A673 (cell line): ENCODE data around the gene HS3ST4. TPM values are rescaled to one million over a fixed set of nuclear protein-coding genes. Genes with fewer than 3 reads are reported as not detected.

Source experiments
- BruUV-seq: library from RNA; stranded (reverse); fragments of 400-500 nt; replicated peaks from 2 replicates; lab custom pipeline; 2021; lab: Mats Ljungman, UMichigan
- CTCF ChIA-PET: fragments of 300-600 bp; sonication (Branson Sonifier 250); formaldehyde crosslinking; loops from one replicate; lab custom pipeline; 2022; ENCODE audit warnings: antibody characterized with exemption; lab: Charles Lee
- POLR2A ChIA-PET: fragments of 300-600 bp; sonication (Branson Sonifier 250); formaldehyde crosslinking; loops from one replicate; lab custom pipeline; 2022; ENCODE audit warnings: antibody characterized with exemption; ENCODE audit not compliant: low non-redundant PET; lab: Charles Lee
- DNase-seq: peaks from one replicate; pipeline ENCODE4 v3.0.0-alpha.2; 2015; ENCODE audit warnings: low spot score
- H3K27ac ChIP-seq: fragments of 200-600 bp; sonication (generic); 2 replicates; pipeline ENCODE4 v1.5.1; 2016; ENCODE audit warnings: mixed run types, low read depth, mild to moderate bottlenecking, mixed read lengths, antibody characterized with exemption, low read length; ENCODE audit not compliant: poor library complexity, severe bottlenecking
- H3K27me3 ChIP-seq: fragments of 200-600 bp; sonication (generic); replicated peaks from 2 replicates; pipeline ENCODE4 v1.6.1; 2017; ENCODE audit warnings: mixed run types, low read depth, mild to moderate bottlenecking, mixed read lengths, antibody characterized with exemption, low read length; ENCODE audit not compliant: insufficient read depth, poor library complexity
- H3K36me3 ChIP-seq: fragments of 200-600 bp; sonication (generic); 2 replicates; pipeline ENCODE4 v1.6.1; 2016; ENCODE audit warnings: mixed run types, mild to moderate bottlenecking, mixed read lengths, antibody characterized with exemption, low read length; ENCODE audit not compliant: insufficient read depth, poor library complexity, severe bottlenecking
- H3K4me1 ChIP-seq: fragments of 200-600 bp; sonication (generic); 2 replicates; pipeline ENCODE4 v1.6.1; 2017; ENCODE audit warnings: mixed run types, mild to moderate bottlenecking, mixed read lengths, antibody characterized with exemption, low read length; ENCODE audit not compliant: insufficient read depth, poor library complexity, severe bottlenecking
- H3K4me3 ChIP-seq: fragments of 200-600 bp; sonication (generic); 2 replicates; pipeline ENCODE4 v1.5.1; 2016; ENCODE audit warnings: low read depth, mixed run types, mild to moderate bottlenecking, mixed read lengths, low read length; ENCODE audit not compliant: poor library complexity, severe bottlenecking
- H3K9me3 ChIP-seq: fragments of 200-600 bp; sonication (generic); 2 replicates; pipeline ENCODE4 v1.6.1; 2016; ENCODE audit warnings: mixed run types, low read depth, mild to moderate bottlenecking, mixed read lengths, antibody characterized with exemption, low read length; ENCODE audit not compliant: poor library complexity, severe bottlenecking
- CTCF ChIP-seq: fragments of 300-800, 200-600 bp; sonication (generic); conservative IDR thresholded peaks from 2 replicates; pipeline ENCODE4 v1.5.1; 2017; ENCODE audit warnings: low read depth, mild to moderate bottlenecking, antibody characterized with exemption, low read length, moderate library complexity, mixed read lengths
- EZH2 ChIP-seq: fragments of 200-600 bp; sonication (generic); IDR thresholded peaks from 2 replicates; pipeline ENCODE4 v1.6.1; 2017; ENCODE audit warnings: borderline replicate concordance, low read depth, mild to moderate bottlenecking, mixed read lengths, antibody characterized with exemption, low read length; ENCODE audit not compliant: poor library complexity, severe bottlenecking
- intact Hi-C: fragments of 100-400 bp; cut with micrococcal nuclease; formaldehyde crosslinking; loops from one replicate; pipeline ENCODE4 v1.10.0; 2022; ENCODE audit not compliant: unreplicated experiment
- total RNA-seq: library from RNA; stranded (reverse); gene quantifications from 2 replicates; pipeline ENCODE4 v1.2.3, GENCODE V29; 2021

Gene HS3ST4
- total RNA-seq, 1 experiment from 2014 or later: 33.5 TPM

GRCh38 chr16:25978218-25978617, 286.5 kb downstream of the HS3ST4 start:
- intact Hi-C loops: no loop called here
- Histone ChIP-seq H3K9me3 (no peaks in the 10 kb centered on the region), H3K4me3 (no peak overlapping the region), H3K27ac (no peak overlapping the region), H3K36me3 (no peaks in the 10 kb centered on the region), H3K4me1 (no peaks in the 10 kb centered on the region), H3K27me3 (no peaks in the 10 kb centered on the region)
- DNase-seq: no peak
- TF ChIP-seq CTCF (no peak), EZH2 (no peak)
- BruUV-seq: no TSS peak
- ChIA-PET CTCF (no interaction called here), POLR2A (interaction anchor here (0.6 kb wide), 1 partner anchor 1309 kb away, joined by 3 read pairs; no protein-coding TSS in a partner anchor)

- Histone ChIP-seq H3K9me3 (no peaks in the 10 kb centered on the region), H3K27ac (no peak overlapping the region), H3K36me3 (no peaks in the 10 kb centered on the region), H3K4me3 (no peak overlapping the region), H3K4me1 (no peaks in the 10 kb centered on the region), H3K27me3 (no peaks in the 10 kb centered on the region)
- CTCF ChIA-PET: no interaction called here
- TF ChIP-seq CTCF (no peak), EZH2 (no peak)
- no peak for DNase-seq
- intact Hi-C loops: no loop called here
- POLR2A ChIA-PET: no interaction called here
- no TSS peak for BruUV-seq
Observed at GRCh38 chr16:25988084-25988483, 296.3 kb downstream of the HS3ST4 start.

- H3K4me3 ChIP-seq: no peak overlapping the region
- POLR2A ChIA-PET: no interaction called here
- H3K9me3 ChIP-seq: no peaks in the 10 kb centered on the region
- no TSS peak for BruUV-seq
- intact Hi-C loops: no loop called here
- no peaks in the 10 kb centered on the region for H3K27me3 ChIP-seq
- no peak overlapping the region for H3K27ac ChIP-seq
- DNase-seq: no peak
- no peak for TF ChIP-seq CTCF
- TF ChIP-seq EZH2: no peak
- CTCF ChIA-PET: no interaction called here
- H3K4me1 ChIP-seq: no peaks in the 10 kb centered on the region
- H3K36me3 ChIP-seq: no peaks in the 10 kb centered on the region
Observed at GRCh38 chr16:25988882-25989281, 297.1 kb downstream of the HS3ST4 start.
